HCT116 (cell line): ENCODE measurements around the gene PREX1. TPM values are rescaled to one million over a fixed set of nuclear protein-coding genes. Genes with fewer than 3 reads are reported as not detected.

Source experiments
- ATAC-seq: fragments of 200-7000 bp; cut with Tn5 transposase; 2 replicates; pipeline ENCODE4 v1.9.1; 2020; ENCODE audit warnings: mild to moderate bottlenecking, moderate library complexity
- BruUV-seq: library from RNA; stranded (reverse); fragments of 400-500 nt; replicated peaks from 2 replicates; lab custom pipeline; 2021; lab: Mats Ljungman, UMichigan
- CTCF ChIA-PET: fragments of 300-600 bp; sonication (Branson Sonifier 250); formaldehyde crosslinking; loops from one replicate; lab custom pipeline; 2021; ENCODE audit warnings: antibody characterized with exemption; lab: Charles Lee
- POLR2A ChIA-PET: fragments of 300-600, 350-600 bp; sonication (Branson Sonifier 250); formaldehyde crosslinking; loops from one replicate; lab custom pipeline; 2021; ENCODE audit warnings: antibody characterized with exemption; lab: Charles Lee
- RAD21 ChIA-PET, 2 experiments: fragments of 300-600 bp; sonication (Branson Sonifier 250); formaldehyde crosslinking; loops; one replicate each; lab custom pipeline; 2023; ENCODE audit warnings: low total read pairs in 2 of 2; ENCODE audit not compliant: uncharacterized antibody in 2 of 2, unreplicated experiment in 2 of 2, low non-redundant PET in 1 of 2; lab: Charles Lee
- DNase-seq: peaks from one replicate; pipeline ENCODE4 v3.0.0-alpha.2; 2010; ENCODE audit warnings: low read depth, low spot score
- H2AFZ ChIP-seq: fragments of 200-600 bp; shearing (Covaris generic), sonication (generic); 2 replicates; pipeline ENCODE4 v1.6.1; 2017; ENCODE audit warnings: low read depth, mixed run types, mixed read lengths, antibody characterized with exemption, low read length; ENCODE audit not compliant: poor library complexity, severe bottlenecking
- H3K27ac ChIP-seq: 2 replicates; pipeline ENCODE4 v1.5.1; 2012; ENCODE audit warnings: low read depth, low read length
- H3K27me3 ChIP-seq: fragments of 200-600 bp; sonication (generic); 2 replicates; pipeline ENCODE4 v1.6.1; 2016; ENCODE audit warnings: mixed run types, low read length, mixed read lengths; ENCODE audit not compliant: insufficient read depth
- H3K36me3 ChIP-seq, 2 experiments: fragments of 200-500 bp in 1 of 2; fragments of 200-600 bp in 1 of 2; sonication (Bioruptor generic) in 1 of 2; sonication (generic) in 1 of 2; 2 replicates each; pipeline versions ENCODE4 v1.5.1 to v1.6.1; 2014 to 2016; ENCODE audit warnings: low read length in 2 of 2, inconsistent platforms in 1 of 2, mixed read lengths in 1 of 2, mixed run types in 1 of 2; ENCODE audit not compliant: insufficient read depth in 2 of 2, control insufficient read depth in 1 of 2
- H3K4me1 ChIP-seq, 2 experiments: fragments of 200-600 bp in 1 of 2; sonication (generic) in 1 of 2; 2 replicates each; pipeline versions ENCODE4 v1.5.1 to v1.6.1; 2012 to 2017; ENCODE audit warnings: low read length in 2 of 2, inconsistent platforms in 1 of 2, mild to moderate bottlenecking in 1 of 2, mixed read lengths in 1 of 2, mixed run types in 1 of 2, moderate library complexity in 1 of 2; ENCODE audit not compliant: insufficient read depth in 2 of 2, control insufficient read depth in 1 of 2
- H3K4me2 ChIP-seq: fragments of 200-600 bp; sonication (generic); 2 replicates; pipeline ENCODE4 v1.6.1; 2017; ENCODE audit warnings: mixed run types, low read length, mixed read lengths
- H3K4me3 ChIP-seq, 2 experiments: fragments of 200-600 bp in 1 of 2; sonication (generic) in 1 of 2; replicated peaks in 1 of 2; 2 replicates each; pipeline ENCODE4 v1.5.1; 2011 to 2016; ENCODE audit warnings: low read length in 2 of 2, control low read depth in 1 of 2, low read depth in 1 of 2, mild to moderate bottlenecking in 1 of 2, mixed read lengths in 1 of 2, mixed run types in 1 of 2
- H3K79me2 ChIP-seq: fragments of 200-600 bp; sonication (generic); 2 replicates; pipeline ENCODE4 v1.6.1; 2017; ENCODE audit warnings: mild to moderate bottlenecking, mixed run types, low read length, moderate library complexity, mixed read lengths; ENCODE audit not compliant: insufficient read depth
- H3K9ac ChIP-seq: fragments of 200-600 bp; sonication (generic); 2 replicates; pipeline ENCODE4 v1.6.1; 2016; ENCODE audit warnings: low read length, mixed read lengths
- H3K9me2 ChIP-seq: fragments of 200-600 bp; sonication (generic), shearing (Covaris generic); 2 replicates; pipeline ENCODE4 v1.6.1; 2017; ENCODE audit warnings: mixed run types, mild to moderate bottlenecking, moderate library complexity; ENCODE audit not compliant: insufficient read depth
- H3K9me3 ChIP-seq, 2 experiments: fragments of 200-500 bp in 1 of 2; fragments of 200-600 bp in 1 of 2; sonication (Bioruptor generic) in 1 of 2; sonication (generic) in 1 of 2; 2 replicates each; pipeline ENCODE4 v1.6.1; 2014 to 2017; ENCODE audit warnings: low read length in 2 of 2, mixed read lengths in 2 of 2, inconsistent platforms in 1 of 2, low read depth in 1 of 2, mild to moderate bottlenecking in 1 of 2, mixed run types in 1 of 2, moderate library complexity in 1 of 2; ENCODE audit not compliant: control insufficient read depth in 1 of 2, insufficient read depth in 1 of 2
- H4K20me1 ChIP-seq: fragments of 200-600 bp; sonication (generic), shearing (Covaris generic); 2 replicates; pipeline ENCODE4 v1.6.1; 2017; ENCODE audit warnings: mixed run types, mild to moderate bottlenecking, moderate library complexity; ENCODE audit not compliant: insufficient read depth
- CBX3 ChIP-seq: IDR thresholded peaks from 2 replicates; pipeline ENCODE4 v1.6.1; 2012; ENCODE audit warnings: low read depth
- CEBPB ChIP-seq: IDR thresholded peaks from 2 replicates; pipeline ENCODE4 v1.6.1; 2012; ENCODE audit warnings: low read depth
- EGR1 ChIP-seq: IDR thresholded peaks from 2 replicates; pipeline ENCODE4 v1.6.1; 2012; ENCODE audit warnings: low read depth
- ELF1 ChIP-seq: IDR thresholded peaks from 2 replicates; pipeline ENCODE4 v1.6.1; 2012; ENCODE audit warnings: low read depth, borderline replicate concordance
- EZH2 ChIP-seq: fragments of 200-600 bp; sonication (generic); IDR thresholded peaks from 2 replicates; pipeline ENCODE4 v1.6.1; 2017; ENCODE audit warnings: antibody characterized with exemption, mixed run types
- FOSL1 ChIP-seq: IDR thresholded peaks from 2 replicates; pipeline ENCODE4 v1.6.1; 2012; ENCODE audit warnings: low read depth
- JUND ChIP-seq: IDR thresholded peaks from 2 replicates; pipeline ENCODE4 v1.6.1; 2012
- POLR2A ChIP-seq: IDR thresholded peaks from 2 replicates; pipeline ENCODE4 v1.7.0; 2011; ENCODE audit warnings: borderline replicate concordance; ENCODE audit not compliant: insufficient read depth, insufficient read length; ENCODE audit errors: extremely low read depth
- RAD21 ChIP-seq: IDR thresholded peaks from 2 replicates; pipeline ENCODE4 v1.6.1; 2012; ENCODE audit warnings: low read depth, mild to moderate bottlenecking
- SRF ChIP-seq: IDR thresholded peaks from 2 replicates; pipeline ENCODE4 v1.6.1; 2012; ENCODE audit warnings: low read depth
- TCF7L2 ChIP-seq: IDR thresholded peaks from 2 replicates; pipeline ENCODE4 v1.7.0; 2011; ENCODE audit warnings: borderline replicate concordance, inconsistent platforms; ENCODE audit not compliant: insufficient read depth, insufficient read length; ENCODE audit errors: extremely low read depth
- YY1 ChIP-seq: IDR thresholded peaks from 2 replicates; pipeline ENCODE4 v1.6.1; 2011; ENCODE audit warnings: low read length, low read depth, moderate library complexity, mild to moderate bottlenecking; ENCODE audit not compliant: insufficient replicate concordance; ENCODE audit errors: extremely low read depth
- ZNF274 ChIP-seq: fragments of 200-500 bp; sonication (Bioruptor generic); IDR thresholded peaks from 2 replicates; pipeline ENCODE4 v1.6.1; 2014; ENCODE audit warnings: mild to moderate bottlenecking, low read depth, low read length, inconsistent platforms
- intact Hi-C: fragments of 100-400 bp; cut with micrococcal nuclease; formaldehyde crosslinking; loops from 2 replicates; pipeline ENCODE4 v1.10.0; 2022
- total RNA-seq: library from RNA; stranded (reverse); gene quantifications from one replicate; pipeline ENCODE4 v1.2.1, GENCODE V29; 2021; ENCODE audit not compliant: unreplicated experiment
- TF ChIP-seq, protein P1 (sequence below): IDR thresholded peaks from 2 replicates; pipeline ENCODE4 v1.6.1; 2012
- TF ChIP-seq, protein P2 (sequence below): IDR thresholded peaks from 2 replicates; pipeline ENCODE4 v1.6.1; 2011; ENCODE audit warnings: mild to moderate bottlenecking, low read length, moderate library complexity; ENCODE audit not compliant: insufficient replicate concordance; ENCODE audit errors: extremely low read depth
- TF ChIP-seq, protein P3 (sequence below): IDR thresholded peaks from 2 replicates; pipeline ENCODE4 v1.6.1; 2012; ENCODE audit warnings: low read depth
- TF ChIP-seq, protein P4 (sequence below), 3 experiments: fragments of 200-600 bp in 1 of 3; sonication (generic) in 1 of 3; IDR thresholded peaks in 2 of 3; conservative IDR thresholded peaks in 1 of 3; 2 replicates each; pipeline ENCODE4 v1.5.1; 2012 to 2017; ENCODE audit warnings: low read depth in 2 of 3, low read length in 2 of 3, antibody characterized with exemption in 1 of 3, borderline replicate concordance in 1 of 3, control low read depth in 1 of 3, mild to moderate bottlenecking in 1 of 3, mixed read lengths in 1 of 3, mixed run types in 1 of 3, moderate library complexity in 1 of 3; ENCODE audit not compliant: insufficient read depth in 1 of 3

The PREX1 gene
- total RNA-seq, 1 experiment from 2014 or later: 6.1 TPM

DNA sequence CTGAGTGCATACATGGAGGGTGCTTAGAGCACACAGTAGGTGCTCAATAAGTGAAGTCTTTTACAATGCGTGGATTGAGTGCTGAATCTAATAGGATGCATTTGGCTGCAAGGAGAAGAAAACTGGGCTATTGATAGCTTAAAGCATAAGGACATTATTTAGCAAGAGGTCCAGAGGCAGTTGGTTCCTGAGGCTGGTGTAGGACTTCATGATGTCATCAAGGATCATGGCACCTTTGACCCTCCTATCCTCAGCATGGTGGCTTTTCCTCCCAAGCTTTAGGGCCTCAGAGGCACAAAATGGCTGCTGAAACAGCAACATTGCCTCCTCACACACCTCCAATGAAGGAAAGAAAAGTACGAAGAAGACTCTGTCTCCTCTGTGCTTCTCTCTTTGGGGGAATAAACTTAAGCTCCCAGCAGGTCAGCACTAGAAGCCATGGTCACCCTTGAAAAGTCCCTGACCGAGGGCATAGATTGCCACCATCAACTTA is 3.1 kb upstream of the PREX1 start:
- no peaks in the 10 kb centered on the region for H3K9me3 ChIP-seq
- no TSS peak for BruUV-seq
- no peak for TF ChIP-seq RAD21
- no peak for TF ChIP-seq CEBPB
- TF ChIP-seq, protein P1, sequence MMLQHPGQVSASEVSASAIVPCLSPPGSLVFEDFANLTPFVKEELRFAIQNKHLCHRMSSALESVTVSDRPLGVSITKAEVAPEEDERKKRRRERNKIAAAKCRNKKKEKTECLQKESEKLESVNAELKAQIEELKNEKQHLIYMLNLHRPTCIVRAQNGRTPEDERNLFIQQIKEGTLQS: no peak
- no peak for TF ChIP-seq ZNF274
- TF ChIP-seq YY1: no peak
- TF ChIP-seq CBX3: no peak
- TF ChIP-seq ELF1: no peak
- TF ChIP-seq POLR2A: no peak
- TF ChIP-seq TCF7L2: no peak
- TF ChIP-seq, protein P2, sequence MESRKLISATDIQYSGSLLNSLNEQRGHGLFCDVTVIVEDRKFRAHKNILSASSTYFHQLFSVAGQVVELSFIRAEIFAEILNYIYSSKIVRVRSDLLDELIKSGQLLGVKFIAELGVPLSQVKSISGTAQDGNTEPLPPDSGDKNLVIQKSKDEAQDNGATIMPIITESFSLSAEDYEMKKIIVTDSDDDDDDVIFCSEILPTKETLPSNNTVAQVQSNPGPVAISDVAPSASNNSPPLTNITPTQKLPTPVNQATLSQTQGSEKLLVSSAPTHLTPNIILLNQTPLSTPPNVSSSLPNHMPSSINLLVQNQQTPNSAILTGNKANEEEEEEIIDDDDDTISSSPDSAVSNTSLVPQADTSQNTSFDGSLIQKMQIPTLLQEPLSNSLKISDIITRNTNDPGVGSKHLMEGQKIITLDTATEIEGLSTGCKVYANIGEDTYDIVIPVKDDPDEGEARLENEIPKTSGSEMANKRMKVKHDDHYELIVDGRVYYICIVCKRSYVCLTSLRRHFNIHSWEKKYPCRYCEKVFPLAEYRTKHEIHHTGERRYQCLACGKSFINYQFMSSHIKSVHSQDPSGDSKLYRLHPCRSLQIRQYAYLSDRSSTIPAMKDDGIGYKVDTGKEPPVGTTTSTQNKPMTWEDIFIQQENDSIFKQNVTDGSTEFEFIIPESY: no peak
- no peak for TF ChIP-seq EGR1
- TF ChIP-seq, protein P3, sequence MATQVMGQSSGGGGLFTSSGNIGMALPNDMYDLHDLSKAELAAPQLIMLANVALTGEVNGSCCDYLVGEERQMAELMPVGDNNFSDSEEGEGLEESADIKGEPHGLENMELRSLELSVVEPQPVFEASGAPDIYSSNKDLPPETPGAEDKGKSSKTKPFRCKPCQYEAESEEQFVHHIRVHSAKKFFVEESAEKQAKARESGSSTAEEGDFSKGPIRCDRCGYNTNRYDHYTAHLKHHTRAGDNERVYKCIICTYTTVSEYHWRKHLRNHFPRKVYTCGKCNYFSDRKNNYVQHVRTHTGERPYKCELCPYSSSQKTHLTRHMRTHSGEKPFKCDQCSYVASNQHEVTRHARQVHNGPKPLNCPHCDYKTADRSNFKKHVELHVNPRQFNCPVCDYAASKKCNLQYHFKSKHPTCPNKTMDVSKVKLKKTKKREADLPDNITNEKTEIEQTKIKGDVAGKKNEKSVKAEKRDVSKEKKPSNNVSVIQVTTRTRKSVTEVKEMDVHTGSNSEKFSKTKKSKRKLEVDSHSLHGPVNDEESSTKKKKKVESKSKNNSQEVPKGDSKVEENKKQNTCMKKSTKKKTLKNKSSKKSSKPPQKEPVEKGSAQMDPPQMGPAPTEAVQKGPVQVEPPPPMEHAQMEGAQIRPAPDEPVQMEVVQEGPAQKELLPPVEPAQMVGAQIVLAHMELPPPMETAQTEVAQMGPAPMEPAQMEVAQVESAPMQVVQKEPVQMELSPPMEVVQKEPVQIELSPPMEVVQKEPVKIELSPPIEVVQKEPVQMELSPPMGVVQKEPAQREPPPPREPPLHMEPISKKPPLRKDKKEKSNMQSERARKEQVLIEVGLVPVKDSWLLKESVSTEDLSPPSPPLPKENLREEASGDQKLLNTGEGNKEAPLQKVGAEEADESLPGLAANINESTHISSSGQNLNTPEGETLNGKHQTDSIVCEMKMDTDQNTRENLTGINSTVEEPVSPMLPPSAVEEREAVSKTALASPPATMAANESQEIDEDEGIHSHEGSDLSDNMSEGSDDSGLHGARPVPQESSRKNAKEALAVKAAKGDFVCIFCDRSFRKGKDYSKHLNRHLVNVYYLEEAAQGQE: no peak
- no peak for TF ChIP-seq FOSL1
- TF ChIP-seq JUND: no peak
- no peak for TF ChIP-seq SRF
- TF ChIP-seq EZH2: no peak
- TF ChIP-seq, protein P4, sequence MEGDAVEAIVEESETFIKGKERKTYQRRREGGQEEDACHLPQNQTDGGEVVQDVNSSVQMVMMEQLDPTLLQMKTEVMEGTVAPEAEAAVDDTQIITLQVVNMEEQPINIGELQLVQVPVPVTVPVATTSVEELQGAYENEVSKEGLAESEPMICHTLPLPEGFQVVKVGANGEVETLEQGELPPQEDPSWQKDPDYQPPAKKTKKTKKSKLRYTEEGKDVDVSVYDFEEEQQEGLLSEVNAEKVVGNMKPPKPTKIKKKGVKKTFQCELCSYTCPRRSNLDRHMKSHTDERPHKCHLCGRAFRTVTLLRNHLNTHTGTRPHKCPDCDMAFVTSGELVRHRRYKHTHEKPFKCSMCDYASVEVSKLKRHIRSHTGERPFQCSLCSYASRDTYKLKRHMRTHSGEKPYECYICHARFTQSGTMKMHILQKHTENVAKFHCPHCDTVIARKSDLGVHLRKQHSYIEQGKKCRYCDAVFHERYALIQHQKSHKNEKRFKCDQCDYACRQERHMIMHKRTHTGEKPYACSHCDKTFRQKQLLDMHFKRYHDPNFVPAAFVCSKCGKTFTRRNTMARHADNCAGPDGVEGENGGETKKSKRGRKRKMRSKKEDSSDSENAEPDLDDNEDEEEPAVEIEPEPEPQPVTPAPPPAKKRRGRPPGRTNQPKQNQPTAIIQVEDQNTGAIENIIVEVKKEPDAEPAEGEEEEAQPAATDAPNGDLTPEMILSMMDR (IDR thresholded peaks at IDR 0.05 in 2 of 3, conservative IDR thresholded peaks at IDR 0.05 in 1 of 3; ENCODE audit: borderline replicate concordance in 1 of 3, insufficient read depth in 1 of 3, low read depth in 2 of 3, low read length in 2 of 3): no peak
- TF ChIP-seq, all 23 proteins: peak for 0
- no peak overlapping the region for H3K4me2 ChIP-seq
- no peak for ATAC-seq
- no peak overlapping the region for H3K27ac ChIP-seq
- H3K36me3 ChIP-seq: no peaks in the 10 kb centered on the region
- ChIA-PET RAD21 (no interaction called here), CTCF (no interaction called here), POLR2A (no interaction called here)
- H3K9me2 ChIP-seq: no peaks in the 10 kb centered on the region
- no peak overlapping the region for H2AFZ ChIP-seq
- no peak overlapping the region for H3K4me3 ChIP-seq
- no peaks in the 10 kb centered on the region for H3K79me2 ChIP-seq
- peaks cover 4 to 17% of the 10 kb centered on the region in 2 experiments; a peak in 3 of 4 replicates for H3K4me1 ChIP-seq
- no peak for DNase-seq
- intact Hi-C loops: no loop called here
- H3K9ac ChIP-seq: no peak overlapping the region
- H4K20me1 ChIP-seq: no peaks in the 10 kb centered on the region
- H3K27me3 ChIP-seq: no peaks in the 10 kb centered on the region
